Esophagus mucosa (tissue), 1 donor: ENCODE results near the gene CYGB. TPM values are rescaled to one million over a fixed set of nuclear protein-coding genes. Genes with fewer than 3 reads are reported as not detected.

Source experiments
- ATAC-seq: fragments of 200-7000 bp; cut with Tn5 transposase; one replicate; pipeline ENCODE4 v1.9.1; 2020
- total RNA-seq: library from RNA; stranded (reverse); gene quantifications from one replicate; pipeline ENCODE4 v1.2.4, GENCODE V29; 2023
- donor health status: DM: yes; HTN: yes; CAD: no.

The CYGB gene
- total RNA-seq, 1 donor from 2014 or later, result 2.6 TPM

DNA sequence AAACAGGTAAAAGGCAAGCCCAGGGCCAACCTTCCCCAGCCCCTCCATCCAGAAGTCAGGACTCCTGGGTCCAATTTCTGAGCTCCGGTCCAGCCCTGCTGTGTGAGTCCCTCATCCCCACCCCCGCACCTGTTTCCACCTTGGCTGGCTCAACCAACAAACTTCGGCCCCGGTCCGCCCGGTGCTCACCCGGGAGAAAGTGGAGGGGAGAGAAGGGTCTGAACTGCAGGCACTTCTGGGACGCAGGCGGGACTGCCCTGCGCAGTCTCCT, 36.8 kb downstream of the CYGB start:
- peak; percentile 1 for ATAC-seq

DNA sequence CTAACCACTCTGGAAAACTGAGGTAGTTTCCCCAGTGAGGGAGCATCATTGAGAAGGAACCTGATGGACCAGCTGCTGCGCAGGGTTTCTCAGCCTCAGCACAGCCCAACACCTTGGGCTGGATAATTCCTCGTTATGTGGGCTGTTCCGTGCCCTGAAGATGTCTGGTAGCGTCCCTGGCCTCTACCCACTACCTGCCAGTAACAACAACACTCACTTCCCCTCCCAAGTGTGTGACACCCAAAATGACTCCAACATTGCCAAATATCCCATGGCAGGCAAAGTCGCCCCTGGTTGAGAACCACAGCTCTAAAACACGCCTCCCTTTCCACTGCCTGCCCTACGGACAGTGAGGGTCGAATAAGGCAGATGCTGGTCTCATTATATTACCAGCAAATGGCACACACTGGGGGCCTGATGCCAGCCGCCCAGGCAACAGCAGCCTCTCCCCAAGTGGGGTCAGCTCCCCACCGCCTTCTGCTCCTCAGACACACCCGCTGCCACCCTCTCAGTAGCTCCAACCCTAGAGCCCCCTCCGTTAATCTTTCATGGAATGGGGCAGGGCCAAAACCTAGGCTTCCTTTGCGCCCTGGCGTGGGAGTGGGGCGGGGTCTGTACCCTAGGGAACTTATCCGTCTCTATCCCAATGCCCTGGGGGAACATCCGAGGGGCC, 37.3 kb downstream of the CYGB start:
- ATAC-seq, result peak; percentile 16

DNA sequence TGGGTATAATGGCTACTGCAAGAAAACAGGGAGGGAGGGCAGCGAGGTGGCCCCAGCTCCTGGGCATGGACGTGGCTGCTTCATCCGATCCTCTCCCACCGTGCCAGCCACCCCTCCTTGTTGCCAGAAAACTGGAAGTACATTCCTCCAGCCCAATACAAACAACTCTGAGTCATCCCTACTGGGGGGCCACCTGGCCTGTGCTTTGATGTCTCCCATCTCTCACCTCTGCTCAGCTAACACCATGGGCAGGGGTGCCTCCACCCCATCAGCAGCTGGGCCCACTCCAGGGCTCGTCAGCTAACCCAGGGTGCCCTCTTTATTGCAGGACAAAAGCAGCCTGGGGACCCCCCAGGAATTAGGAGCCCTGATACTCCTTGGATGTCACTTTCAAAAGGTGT, 38.2 kb downstream of the CYGB start:
- ATAC-seq, result no peak

DNA sequence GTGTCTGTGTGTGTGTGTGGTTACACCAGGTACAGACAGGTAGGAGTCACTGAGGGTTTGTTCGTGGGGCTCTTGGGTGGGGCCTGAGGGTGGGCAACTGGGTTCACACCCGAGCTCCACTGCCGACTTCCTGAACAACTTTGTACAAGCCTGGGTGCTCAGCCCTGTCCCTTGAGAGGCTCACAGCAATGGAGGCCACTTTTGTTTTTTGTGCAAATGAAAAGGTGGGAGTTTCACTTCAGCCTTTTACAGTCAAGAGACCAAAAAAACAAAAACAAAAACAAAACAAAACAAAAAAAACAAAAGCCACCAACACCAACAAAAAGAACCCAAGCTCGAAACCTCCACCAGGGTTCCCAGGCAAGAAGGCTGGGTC, 38.6 kb downstream of the CYGB start:
- ATAC-seq, result no peak

- ATAC-seq, result peak; percentile 8
These were observed 39.3 kb downstream of the CYGB start for GRCh38 chr17:76497979-76498875.

GRCh38 chr17:76497699-76497978, 39.9 kb downstream of the CYGB start:
- no peak for ATAC-seq

- ATAC-seq, result no peak
These were observed 41.0 kb downstream of the CYGB start for GRCh38 chr17:76496464-76496863.

- ATAC-seq, result no peak
These were observed 41.7 kb downstream of the CYGB start for GRCh38 chr17:76495663-76496400.

DNA sequence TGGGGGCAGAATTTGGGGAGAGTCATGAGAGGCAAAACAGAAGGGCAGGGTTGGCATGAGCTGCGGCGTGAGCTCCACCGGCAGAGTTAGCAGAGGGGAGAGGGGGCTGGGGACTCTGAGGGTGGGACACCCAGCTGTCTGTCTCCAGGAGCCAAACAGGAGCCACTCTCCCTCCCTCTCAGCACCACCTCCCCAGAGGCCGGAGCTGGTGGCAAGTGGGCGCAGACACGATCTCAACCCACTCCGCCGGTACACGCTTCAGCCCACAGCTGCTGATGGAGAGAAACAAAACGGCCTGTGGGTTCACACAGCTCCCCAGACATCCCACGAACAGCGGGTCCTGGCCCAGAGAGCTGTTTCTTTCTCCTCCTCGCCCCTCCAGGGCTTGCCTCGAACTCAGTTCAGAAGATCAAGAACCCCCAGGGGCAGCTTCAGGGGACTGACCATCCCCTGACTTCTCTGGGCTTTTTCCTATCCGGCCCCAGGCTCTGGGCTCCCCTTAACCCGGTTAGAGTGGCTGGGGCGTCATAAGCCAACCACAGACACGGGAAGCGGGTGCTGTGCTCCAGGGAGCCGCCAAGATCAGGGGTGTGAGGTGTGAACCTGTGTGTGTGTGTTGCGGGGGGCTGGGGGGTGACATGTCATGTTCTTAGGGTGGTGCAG, 43.9 kb downstream of the CYGB start:
- ATAC-seq, result no peak

GRCh38 chr17:76492989-76493501, 44.5 kb downstream of the CYGB start:
- ATAC-seq, result peak; percentile 58

GRCh38 chr17:76492123-76492988, 45.2 kb downstream of the CYGB start:
- peak; percentile 69 for ATAC-seq

- peak; percentile 2 for ATAC-seq
These were observed 46.0 kb downstream of the CYGB start for GRCh38 chr17:76491271-76492122.

- peak; percentile 42 for ATAC-seq
These were observed 47.3 kb downstream of the CYGB start for GRCh38 chr17:76490112-76490710.

- no peak for ATAC-seq
These were observed 49.9 kb downstream of the CYGB start for GRCh38 chr17:76487451-76488192.

- no peak for ATAC-seq
These were observed 51.9 kb downstream of the CYGB start for GRCh38 chr17:76485569-76485968.

DNA sequence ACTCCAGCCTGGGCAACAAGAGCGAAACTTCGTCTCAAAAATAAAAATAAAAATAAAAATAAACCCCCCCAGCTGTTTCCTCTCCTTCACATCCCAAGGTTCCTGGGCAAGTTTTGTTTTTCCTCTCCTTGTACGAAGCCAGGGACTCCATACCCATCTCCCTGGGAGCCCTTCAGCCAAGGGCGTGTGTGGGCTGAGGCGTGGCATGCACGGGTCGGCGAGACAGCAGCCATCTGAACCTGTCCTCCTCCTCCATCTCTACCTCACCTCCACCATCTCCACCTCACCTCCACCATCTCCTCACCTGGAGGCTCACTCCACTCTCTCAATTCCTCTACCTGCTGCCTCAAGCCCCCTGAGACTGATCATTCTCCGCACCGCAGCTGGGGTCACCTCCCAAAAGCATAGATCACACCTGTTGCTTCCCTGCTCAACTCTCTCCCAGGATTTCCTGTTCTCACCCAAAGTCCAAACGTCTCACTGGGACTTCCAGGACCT, 53.2 kb downstream of the CYGB start:
- ATAC-seq, result peak; percentile 16

DNA sequence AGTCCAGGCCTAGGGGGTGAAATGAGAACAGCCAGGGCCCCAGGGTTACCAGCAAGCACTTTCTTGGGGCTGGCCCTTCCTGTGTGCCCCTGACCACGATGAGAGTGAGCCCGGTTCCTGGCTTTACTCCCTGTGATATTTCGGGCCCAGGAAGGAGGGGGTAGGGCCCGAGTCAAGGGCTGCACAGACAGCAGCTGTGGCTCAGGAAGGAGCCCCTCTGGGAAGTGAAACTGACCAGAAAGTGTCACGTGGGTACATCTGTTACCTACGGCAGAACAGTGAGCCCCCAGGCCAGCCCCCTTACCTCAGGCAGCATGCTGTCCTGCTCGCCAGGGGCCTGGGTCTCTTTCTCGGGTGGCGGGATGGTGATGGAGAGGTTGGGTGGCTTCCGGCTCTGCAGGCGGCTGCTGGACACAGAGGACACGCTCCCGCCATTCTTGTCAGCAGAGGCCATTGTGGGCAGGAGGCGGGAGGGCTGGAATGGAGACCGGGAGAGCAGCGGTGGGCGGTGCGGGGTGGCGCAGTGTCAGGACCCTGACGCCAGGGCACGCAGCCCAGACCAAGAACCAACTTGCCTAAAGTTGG, 56.3 kb downstream of the CYGB start:
- peak; percentile 17 for ATAC-seq

- ATAC-seq, result no peak
These were observed 56.9 kb downstream of the CYGB start for GRCh38 chr17:76480632-76481031.

GRCh38 chr17:76479515-76480060, 57.9 kb downstream of the CYGB start:
- no peak for ATAC-seq
